GM12878 (cell line): ENCODE data around the gene RPLP1. TPM values are rescaled to one million over a fixed set of nuclear protein-coding genes. Genes with fewer than 3 reads are reported as not detected.

ENCODE experiments used
- BHLHE40 ChIP-seq, 2 experiments: fragments of 450-650 bp in 1 of 2; IDR thresholded peaks; 2 replicates each; pipeline ENCODE4 v1.6.1; 2011 to 2017; ENCODE audit warnings: low read depth in 2 of 2, borderline replicate concordance in 1 of 2, improper control_type of control experiment in 1 of 2, low read length in 1 of 2, mild to moderate bottlenecking in 1 of 2
- CREB1 ChIP-seq: IDR thresholded peaks from 2 replicates; pipeline ENCODE4 v1.6.1; 2012; ENCODE audit warnings: low read depth, mild to moderate bottlenecking, inconsistent platforms
- CREM ChIP-seq: IDR thresholded peaks from 2 replicates; pipeline ENCODE4 v1.6.1; 2014; ENCODE audit warnings: antibody characterized with exemption, low read depth
- CTCF ChIP-seq, 3 experiments: IDR thresholded peaks in 2 of 3; conservative IDR thresholded peaks in 1 of 3; 2 replicates each; pipeline ENCODE4 v1.5.1; 2011; ENCODE audit warnings: low read depth in 3 of 3, low read length in 3 of 3, mild to moderate bottlenecking in 3 of 3, control low read depth in 2 of 3, moderate library complexity in 2 of 3, inconsistent platforms in 1 of 3, mixed read lengths in 1 of 3; ENCODE audit not compliant: control insufficient read depth in 2 of 3, insufficient read depth in 1 of 3; ENCODE audit errors: extremely low read depth in 1 of 3
- EED ChIP-seq: sonication (generic); IDR thresholded peaks from 2 replicates; pipeline ENCODE4 v1.6.1; 2016; ENCODE audit warnings: antibody characterized with exemption, low read depth
- EGR1 ChIP-seq, 2 experiments: IDR thresholded peaks; 1 replicate in 1 of 2; 2 replicates in 1 of 2; pipeline ENCODE4 v1.6.1; 2011 to 2012; ENCODE audit warnings: low read depth in 2 of 2, low read length in 2 of 2, borderline replicate concordance in 1 of 2, mild to moderate bottlenecking in 1 of 2, moderate library complexity in 1 of 2
- ELK1 ChIP-seq: IDR thresholded peaks from 2 replicates; pipeline ENCODE4 v1.6.1; 2012; ENCODE audit warnings: low read depth, low read length, improper control_type of control experiment
- HDAC6 ChIP-seq: fragments of 200-600 bp; sonication (generic); IDR thresholded peaks from one replicate; pipeline ENCODE4 v1.8.0; 2017; ENCODE audit warnings: antibody characterized with exemption; ENCODE audit not compliant: unreplicated experiment
- IRF4 ChIP-seq: IDR thresholded peaks from 2 replicates; pipeline ENCODE4 v1.6.1; 2011; ENCODE audit warnings: low read depth, low read length
- NBN ChIP-seq: fragments of 450-650 bp; IDR thresholded peaks from 2 replicates; pipeline ENCODE4 v1.6.1; 2016
- NFXL1 ChIP-seq: fragments of 450-650 bp; IDR thresholded peaks from 2 replicates; pipeline ENCODE4 v1.6.1; 2017; ENCODE audit warnings: antibody characterized with exemption, mild to moderate bottlenecking, borderline replicate concordance
- NR2C1 ChIP-seq: fragments of 450-650 bp; IDR thresholded peaks from 2 replicates; pipeline ENCODE4 v1.6.1; 2017; ENCODE audit warnings: antibody characterized with exemption, mild to moderate bottlenecking, moderate library complexity
- NR2F1 ChIP-seq: fragments of 450-650 bp; conservative IDR thresholded peaks from 2 replicates; pipeline ENCODE4 v1.6.1; 2017; ENCODE audit warnings: mild to moderate bottlenecking
- POLR2AphosphoS5 ChIP-seq: IDR thresholded peaks from 2 replicates; pipeline ENCODE4 v1.6.1; 2011; ENCODE audit warnings: mild to moderate bottlenecking, low read length, inconsistent platforms
- RAD51 ChIP-seq: fragments of 450-650 bp; IDR thresholded peaks from 2 replicates; pipeline ENCODE4 v1.6.1; 2016; ENCODE audit warnings: moderate library complexity, mild to moderate bottlenecking, inconsistent platforms
- RELA ChIP-seq: fragments of 450-650 bp; IDR thresholded peaks from 2 replicates; pipeline ENCODE4 v1.8.0; 2014; ENCODE audit warnings: borderline replicate concordance; ENCODE audit not compliant: partially characterized antibody
- SMARCA5 ChIP-seq: fragments of 450-650 bp; IDR thresholded peaks from 2 replicates; pipeline ENCODE4 v1.6.1; 2017; ENCODE audit warnings: mild to moderate bottlenecking
- USF1 ChIP-seq: IDR thresholded peaks from 2 replicates; pipeline ENCODE4 v1.6.1; 2011; ENCODE audit warnings: borderline replicate concordance, low read depth, mild to moderate bottlenecking, moderate library complexity, mixed read lengths, low read length; ENCODE audit not compliant: insufficient read depth; ENCODE audit errors: extremely low read length
- polyA plus RNA-seq, 11 experiments: library from polyadenylated mRNA; depleted of rRNA in 4 of 11; unstranded in 6 of 11; stranded (reverse) in 5 of 11; fragments of >200 nt; fragmentation: Nextera tagmentation in 4 of 11; fragmentation: Illumina TruSeq in 1 of 11; extraction: Ambion mirVana in 4 of 11; extraction: Trizol in 1 of 11; gene quantifications; 1 replicate in 1 of 11; 2 replicates in 10 of 11; pipeline versions ENCODE4 v1.2.1 to v1.2.3, GENCODE V29; 2011 to 2016; ENCODE audit warnings: inconsistent platforms in 2 of 11, missing spikeins in 2 of 11, low read depth in 1 of 11
- total RNA-seq, 4 experiments: library from RNA; depleted of rRNA in 3 of 4; stranded (reverse); fragments of >200 nt in 3 of 4; fragmentation: Illumina TruSeq in 1 of 4; extraction: Trizol in 1 of 4; gene quantifications; 2 replicates each; pipeline versions ENCODE4 v1.2.1 to v1.2.3, GENCODE V29; 2013 to 2021
- TF ChIP-seq, protein P1 (sequence below): fragments of 450-650 bp; IDR thresholded peaks from 2 replicates; pipeline ENCODE4 v1.6.1; 2017; ENCODE audit warnings: mild to moderate bottlenecking, moderate library complexity
- TF ChIP-seq, protein P2 (sequence below): fragments of 450-650 bp; IDR thresholded peaks from 2 replicates; pipeline ENCODE4 v1.6.1; 2016; ENCODE audit warnings: mild to moderate bottlenecking

The RPLP1 gene
- total and polyA plus RNA-seq, 10 of the 15 experiments (the other 5 are each of a cell fraction or from before 2014, with no cell fraction given) = 217 to 3,098 (median 1,664) TPM

DNA sequence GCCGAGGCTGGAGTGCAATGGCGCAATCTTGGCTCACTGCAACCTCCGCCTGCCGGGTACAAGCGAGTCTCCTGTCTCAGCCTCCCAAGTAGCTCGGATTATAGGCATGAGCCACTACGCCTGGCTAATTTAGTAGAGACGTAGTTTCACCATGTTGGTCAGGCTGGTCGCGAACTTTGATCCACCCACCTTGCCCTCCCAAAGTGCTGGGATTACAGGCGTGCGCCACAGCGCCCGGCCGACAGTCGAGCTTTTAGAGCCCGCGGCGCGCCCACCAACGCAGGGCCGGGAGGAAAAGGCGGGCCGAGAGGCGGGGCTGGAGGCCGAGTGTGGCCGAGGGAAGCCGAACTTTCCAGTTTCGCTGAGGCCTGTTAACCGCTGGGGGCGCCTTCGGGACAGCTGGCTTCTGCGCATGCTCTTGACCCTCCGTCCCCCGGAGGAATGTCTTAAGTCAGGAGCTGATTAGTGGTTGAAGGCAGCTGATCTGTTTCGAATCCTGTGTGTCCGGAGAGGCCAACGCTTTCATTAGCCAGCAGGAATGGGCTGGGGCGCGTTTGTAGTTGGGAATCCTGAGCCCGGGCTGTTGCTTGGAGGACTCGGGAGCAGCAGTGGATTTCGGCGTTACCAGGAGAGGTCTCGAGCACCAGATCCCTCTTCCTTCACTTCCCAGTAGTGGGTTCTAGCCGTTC is 10.0 kb downstream of the RPLP1 start (continued):
- TF ChIP-seq, protein P1, sequence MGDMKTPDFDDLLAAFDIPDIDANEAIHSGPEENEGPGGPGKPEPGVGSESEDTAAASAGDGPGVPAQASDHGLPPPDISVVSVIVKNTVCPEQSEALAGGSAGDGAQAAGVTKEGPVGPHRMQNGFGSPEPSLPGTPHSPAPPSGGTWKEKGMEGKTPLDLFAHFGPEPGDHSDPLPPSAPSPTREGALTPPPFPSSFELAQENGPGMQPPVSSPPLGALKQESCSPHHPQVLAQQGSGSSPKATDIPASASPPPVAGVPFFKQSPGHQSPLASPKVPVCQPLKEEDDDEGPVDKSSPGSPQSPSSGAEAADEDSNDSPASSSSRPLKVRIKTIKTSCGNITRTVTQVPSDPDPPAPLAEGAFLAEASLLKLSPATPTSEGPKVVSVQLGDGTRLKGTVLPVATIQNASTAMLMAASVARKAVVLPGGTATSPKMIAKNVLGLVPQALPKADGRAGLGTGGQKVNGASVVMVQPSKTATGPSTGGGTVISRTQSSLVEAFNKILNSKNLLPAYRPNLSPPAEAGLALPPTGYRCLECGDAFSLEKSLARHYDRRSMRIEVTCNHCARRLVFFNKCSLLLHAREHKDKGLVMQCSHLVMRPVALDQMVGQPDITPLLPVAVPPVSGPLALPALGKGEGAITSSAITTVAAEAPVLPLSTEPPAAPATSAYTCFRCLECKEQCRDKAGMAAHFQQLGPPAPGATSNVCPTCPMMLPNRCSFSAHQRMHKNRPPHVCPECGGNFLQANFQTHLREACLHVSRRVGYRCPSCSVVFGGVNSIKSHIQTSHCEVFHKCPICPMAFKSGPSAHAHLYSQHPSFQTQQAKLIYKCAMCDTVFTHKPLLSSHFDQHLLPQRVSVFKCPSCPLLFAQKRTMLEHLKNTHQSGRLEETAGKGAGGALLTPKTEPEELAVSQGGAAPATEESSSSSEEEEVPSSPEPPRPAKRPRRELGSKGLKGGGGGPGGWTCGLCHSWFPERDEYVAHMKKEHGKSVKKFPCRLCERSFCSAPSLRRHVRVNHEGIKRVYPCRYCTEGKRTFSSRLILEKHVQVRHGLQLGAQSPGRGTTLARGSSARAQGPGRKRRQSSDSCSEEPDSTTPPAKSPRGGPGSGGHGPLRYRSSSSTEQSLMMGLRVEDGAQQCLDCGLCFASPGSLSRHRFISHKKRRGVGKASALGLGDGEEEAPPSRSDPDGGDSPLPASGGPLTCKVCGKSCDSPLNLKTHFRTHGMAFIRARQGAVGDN = peak; percentile 78
- TF ChIP-seq CREB1 (no peak), IRF4 (0 out of 2 replicates have a peak, but pooled peaks have one; percentile 14), CTCF (IDR thresholded peaks at IDR 0.05 in 2 of 3, conservative IDR thresholded peaks at IDR 0.05 in 1 of 3; ENCODE audit: control insufficient read depth in 2 of 3, extremely low read depth in 1 of 3, insufficient read depth in 1 of 3, low read depth in 3 of 3, low read length in 3 of 3) (peak; percentile 85 to 95 (median 86)), USF1 (peak; percentile 15), ELK1 (no peak), POLR2AphosphoS5 (peak; percentile 49; the same call in 1 of the 2 replicates), CREM (0 out of 2 replicates have a peak, but pooled peaks have one; percentile 11), HDAC6 (no peak), NR2F1 (peak; percentile 55; the same call in 1 of the 2 replicates), RAD51 (peak; percentile 67; the same call in 1 of the 2 replicates), NBN (peak; percentile 29; the same call in 1 of the 2 replicates), EGR1 (IDR thresholded peaks at IDR 0.05; ENCODE audit: borderline replicate concordance in 1 of 2, low read depth in 2 of 2, low read length in 2 of 2) (0 out of 3 replicates have a peak, but pooled peaks of 1 of the 2 experiments have one; percentile 36), SMARCA5 (peak; percentile 72; the same call in 1 of the 2 replicates), RELA (peak; percentile 26), BHLHE40 (IDR thresholded peaks at IDR 0.05; ENCODE audit: borderline replicate concordance in 1 of 2, low read depth in 2 of 2, low read length in 1 of 2) (peak in 1 of 2 experiments; percentile 25; a peak in 1 of 4 replicates), EED (no peak), NR2C1 (peak; percentile 69), NFXL1 (no peak)
- TF ChIP-seq, protein P2, sequence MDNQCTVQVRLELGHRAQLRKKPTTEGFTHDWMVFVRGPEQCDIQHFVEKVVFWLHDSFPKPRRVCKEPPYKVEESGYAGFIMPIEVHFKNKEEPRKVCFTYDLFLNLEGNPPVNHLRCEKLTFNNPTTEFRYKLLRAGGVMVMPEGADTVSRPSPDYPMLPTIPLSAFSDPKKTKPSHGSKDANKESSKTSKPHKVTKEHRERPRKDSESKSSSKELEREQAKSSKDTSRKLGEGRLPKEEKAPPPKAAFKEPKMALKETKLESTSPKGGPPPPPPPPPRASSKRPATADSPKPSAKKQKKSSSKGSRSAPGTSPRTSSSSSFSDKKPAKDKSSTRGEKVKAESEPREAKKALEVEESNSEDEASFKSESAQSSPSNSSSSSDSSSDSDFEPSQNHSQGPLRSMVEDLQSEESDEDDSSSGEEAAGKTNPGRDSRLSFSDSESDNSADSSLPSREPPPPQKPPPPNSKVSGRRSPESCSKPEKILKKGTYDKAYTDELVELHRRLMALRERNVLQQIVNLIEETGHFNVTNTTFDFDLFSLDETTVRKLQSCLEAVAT = 0 out of 2 replicates have a peak, but pooled peaks have one; percentile 31
